Fibroblast of skin of left quadriceps (primary cell): ENCODE measurements around the gene NT5DC4.
"Not testable (repeated sequence)": the region's sequence is repeated elsewhere in the genome, so short reads cannot be mapped to it uniquely, and the experiment has no call there.

Source experiments
- DNase-seq, 2 experiments: peaks; one replicate each; pipeline ENCODE4 v3.0.0-alpha.2; 2013; ENCODE audit warnings: low read depth in 2 of 2

Gene NT5DC4

DNA sequence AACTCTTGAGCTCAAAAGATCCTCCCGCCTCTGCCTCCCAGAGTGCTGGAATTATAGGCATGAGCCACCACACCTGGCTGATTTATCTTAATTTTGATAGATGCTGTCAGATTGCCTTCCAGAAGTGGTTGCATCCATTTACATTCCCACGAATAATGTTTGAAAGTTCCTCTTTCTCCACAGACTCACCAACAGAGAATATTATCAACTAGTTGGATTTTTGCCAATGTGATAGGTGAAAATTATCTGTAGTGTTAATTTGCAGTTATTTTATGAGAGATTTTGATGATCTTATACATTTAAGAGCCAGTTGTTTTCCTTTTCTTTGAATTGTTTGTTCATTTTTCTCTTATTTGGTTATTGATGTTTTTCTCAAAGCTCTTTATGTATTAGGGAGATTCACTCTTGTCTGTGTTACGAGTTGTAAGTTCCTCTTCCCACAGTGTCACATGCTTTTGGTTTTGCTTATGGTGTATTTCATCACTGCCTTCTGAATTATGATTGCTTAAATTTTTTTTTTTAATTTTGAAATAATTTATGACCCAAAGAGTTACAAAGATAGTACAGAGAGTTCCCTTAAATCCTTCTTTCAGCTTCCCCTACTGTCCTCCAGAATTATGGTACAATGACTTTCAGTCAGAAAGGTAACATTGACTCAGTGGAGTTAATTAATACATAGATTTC, 20.7 kb upstream of the NT5DC4 start:
- DNase-seq, result no peak

DNA sequence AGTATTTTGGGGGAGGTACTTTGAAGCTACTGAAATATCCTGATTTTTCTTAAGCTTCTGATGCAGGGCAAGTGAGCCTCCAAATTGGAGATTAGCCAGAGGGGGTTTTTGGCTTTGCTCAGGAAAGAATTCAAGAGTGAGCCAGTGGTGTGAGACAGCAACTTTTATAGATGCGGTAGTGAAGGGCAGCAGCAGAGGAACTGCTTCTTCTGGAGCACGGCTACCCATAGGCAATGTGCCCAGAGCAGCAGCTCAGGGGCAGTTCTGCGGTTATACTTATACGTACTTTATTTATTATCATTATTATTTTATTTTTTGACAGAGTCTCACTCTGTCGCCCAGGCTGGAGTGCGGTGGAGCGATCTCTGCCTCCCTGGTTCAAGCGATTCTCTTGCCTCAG, 19.8 kb upstream of the NT5DC4 start:
- no peak for DNase-seq

DNA sequence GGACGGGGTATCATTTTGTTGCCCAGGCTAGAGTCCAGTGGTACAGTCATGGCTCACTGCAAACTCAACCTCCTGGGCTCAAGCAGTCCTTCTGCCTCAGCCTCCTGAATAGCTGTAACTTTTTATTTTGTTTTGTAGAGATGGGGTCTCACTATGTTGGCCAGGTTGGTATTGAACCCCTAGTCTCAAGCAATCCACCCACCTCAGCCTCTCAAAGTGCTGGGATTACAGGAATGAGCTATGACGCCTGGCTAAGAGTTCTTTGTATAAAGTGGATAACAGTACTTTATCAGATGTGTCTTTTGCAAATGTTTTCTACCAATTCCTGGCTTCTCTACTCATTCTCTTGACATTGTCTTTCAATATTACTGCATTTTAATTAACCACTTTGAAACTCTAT, 17.1 kb upstream of the NT5DC4 start:
- DNase-seq, result no peak

DNA sequence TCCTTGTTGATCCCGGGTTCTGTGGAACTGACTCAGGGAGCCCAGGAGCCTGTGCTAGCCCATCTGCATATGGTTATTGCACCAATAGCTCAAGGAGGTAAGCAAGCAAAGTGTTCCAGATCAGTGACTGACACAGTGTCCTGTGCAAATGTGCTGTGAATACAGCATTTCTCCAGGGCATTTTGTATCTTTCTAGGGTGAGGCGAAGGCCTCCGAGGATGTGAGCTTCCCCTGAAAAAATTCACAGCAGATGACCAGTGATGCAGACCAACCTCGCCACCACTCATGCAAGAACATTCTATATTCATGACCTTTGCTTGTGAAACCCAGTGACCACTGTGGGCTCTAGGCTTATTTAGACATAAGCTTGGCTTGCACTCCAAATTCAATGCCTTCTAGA, 15.2 kb upstream of the NT5DC4 start:
- no peak for DNase-seq

DNA sequence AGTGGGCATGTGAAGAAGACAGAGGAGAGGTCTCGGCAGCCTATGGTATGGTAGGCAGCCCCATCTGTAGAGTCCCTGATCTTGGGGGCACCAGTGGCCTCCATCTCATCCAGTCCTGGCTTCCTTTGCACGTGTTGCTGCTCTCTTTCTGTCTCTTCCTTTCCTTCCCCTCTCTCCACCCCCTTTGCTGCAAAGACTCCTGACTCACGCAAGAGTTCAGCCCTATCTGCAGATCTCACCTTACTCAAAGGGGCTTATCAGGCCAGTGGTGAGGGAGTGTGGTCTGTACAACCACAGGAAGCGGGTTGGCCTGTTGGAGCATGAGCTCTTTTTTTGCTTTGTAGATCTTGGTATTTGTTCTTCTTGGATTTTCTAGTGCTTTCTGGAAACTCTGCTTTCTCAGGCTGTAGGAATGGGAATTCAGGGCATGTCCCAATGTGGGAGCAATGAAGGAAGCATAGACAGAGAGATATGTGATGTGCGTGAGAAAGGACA, 14.6 kb upstream of the NT5DC4 start:
- no peak for DNase-seq

DNA sequence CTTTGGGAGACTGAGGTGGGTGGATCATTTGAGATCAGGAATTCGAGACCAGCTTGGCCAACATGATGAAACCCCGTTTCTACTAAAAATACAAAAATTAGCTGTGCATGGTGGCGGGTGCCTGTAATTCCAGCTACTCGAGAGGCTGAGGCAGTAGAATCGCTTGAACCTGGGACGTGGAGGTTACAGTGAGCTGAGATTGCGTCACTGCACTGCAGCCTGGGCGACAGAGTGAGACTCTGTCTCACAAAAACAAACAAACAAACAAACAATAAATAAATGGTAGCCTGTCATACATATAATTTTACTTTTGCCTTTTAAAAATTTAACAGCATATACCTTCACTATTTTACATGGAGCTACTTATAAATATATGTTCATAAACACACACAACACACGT, 13.9 kb upstream of the NT5DC4 start:
- not testable (repeated sequence) for DNase-seq

DNA sequence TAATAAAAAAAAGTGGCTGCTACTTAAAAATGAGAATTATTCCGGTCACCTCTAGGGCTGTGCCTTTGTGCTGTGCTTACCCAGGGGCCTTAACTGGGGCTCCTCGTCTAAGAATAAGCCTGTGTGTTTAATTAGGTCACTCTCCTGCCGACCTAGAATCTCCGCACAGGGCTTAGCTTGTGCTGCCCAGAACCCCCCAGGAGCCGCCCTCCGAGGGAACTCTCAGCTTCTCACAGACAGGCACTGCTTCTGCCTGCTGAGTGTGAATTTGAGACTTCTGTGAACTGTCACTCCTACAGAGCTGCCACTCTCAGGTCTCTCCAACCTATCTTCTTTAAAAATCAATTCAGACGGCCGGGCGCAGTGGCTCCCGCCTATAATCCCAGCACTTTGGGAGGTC, 11.9 kb upstream of the NT5DC4 start:
- no peak for DNase-seq

DNA sequence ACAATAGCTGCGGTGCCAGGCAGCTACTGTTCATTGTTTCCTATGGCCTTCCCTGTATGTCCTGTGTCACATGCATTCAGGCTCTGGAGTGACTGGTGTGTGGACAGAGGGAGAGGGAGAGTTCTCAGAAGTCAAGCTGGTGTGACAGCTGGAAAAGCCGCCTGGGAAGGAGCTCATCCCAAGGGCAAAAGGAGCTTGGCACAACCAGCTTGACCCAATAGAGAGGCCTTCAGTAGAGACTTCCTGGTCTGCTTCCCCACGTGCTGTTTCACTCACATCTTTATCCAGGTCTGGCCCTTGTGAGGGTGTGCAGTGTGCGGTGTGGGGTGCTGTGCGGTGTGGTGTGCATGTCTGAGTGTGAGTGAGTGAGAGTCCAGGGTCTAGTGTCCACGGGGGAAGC, 11.1 kb upstream of the NT5DC4 start:
- DNase-seq, result no peak

DNA sequence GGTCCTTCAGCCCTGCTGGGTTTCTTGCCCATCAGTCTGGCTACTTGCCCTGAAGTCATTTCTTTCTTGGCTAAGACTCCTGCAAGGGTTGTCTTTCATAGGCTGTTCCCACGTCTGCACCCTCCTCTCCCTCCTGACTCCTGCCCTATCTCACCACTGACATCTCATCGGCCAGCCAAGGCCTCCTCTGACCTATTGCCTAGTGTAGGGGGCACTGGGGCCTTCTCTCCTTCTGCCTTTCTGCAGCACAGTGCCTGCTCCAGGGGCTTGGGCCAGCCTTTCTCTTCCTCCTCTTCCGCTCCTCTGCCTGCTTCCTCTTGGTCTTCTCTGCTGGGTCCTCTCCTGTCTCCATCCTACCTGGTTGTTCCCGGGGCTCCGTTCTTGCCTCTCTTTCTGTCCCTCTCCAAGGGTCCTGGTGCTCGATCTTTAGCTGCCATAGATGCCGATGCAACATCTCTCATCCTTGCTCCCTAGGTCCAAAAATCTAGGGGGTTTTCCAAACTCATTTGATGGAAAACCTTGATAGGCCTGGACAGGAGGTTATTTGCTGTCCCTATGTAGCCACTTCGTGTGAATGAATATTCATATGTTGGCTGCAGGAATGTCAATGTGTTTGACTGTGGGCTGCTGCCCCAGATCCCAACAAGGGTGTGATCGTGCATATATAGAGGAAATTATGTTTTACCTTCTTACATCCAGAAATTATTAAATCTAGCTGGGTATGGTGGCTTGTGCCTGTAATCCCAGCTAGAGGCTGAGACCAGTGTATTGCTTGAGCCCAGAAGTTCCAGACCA, 9.7 kb upstream of the NT5DC4 start:
- DNase-seq, result no peak

DNA sequence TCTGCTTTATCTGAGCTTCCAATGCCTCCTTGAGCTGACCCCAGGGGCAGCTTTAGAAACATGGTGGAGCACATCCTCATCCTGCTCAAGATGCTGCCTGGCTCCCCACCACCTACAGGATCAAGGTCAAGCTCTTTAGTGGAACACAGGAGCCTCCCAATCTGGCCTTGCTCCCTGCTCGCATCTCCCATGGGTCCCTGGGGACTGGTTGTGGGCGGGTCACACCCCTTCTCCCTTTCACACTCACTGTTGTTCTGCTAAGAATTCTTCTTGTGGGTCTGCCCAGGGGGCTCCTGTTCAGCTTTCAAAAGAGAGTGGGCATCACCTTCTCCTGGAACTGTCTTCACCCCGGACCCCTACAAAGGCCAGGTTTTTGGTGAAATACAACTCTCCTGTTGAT, 8.4 kb upstream of the NT5DC4 start:
- DNase-seq, result no peak

DNA sequence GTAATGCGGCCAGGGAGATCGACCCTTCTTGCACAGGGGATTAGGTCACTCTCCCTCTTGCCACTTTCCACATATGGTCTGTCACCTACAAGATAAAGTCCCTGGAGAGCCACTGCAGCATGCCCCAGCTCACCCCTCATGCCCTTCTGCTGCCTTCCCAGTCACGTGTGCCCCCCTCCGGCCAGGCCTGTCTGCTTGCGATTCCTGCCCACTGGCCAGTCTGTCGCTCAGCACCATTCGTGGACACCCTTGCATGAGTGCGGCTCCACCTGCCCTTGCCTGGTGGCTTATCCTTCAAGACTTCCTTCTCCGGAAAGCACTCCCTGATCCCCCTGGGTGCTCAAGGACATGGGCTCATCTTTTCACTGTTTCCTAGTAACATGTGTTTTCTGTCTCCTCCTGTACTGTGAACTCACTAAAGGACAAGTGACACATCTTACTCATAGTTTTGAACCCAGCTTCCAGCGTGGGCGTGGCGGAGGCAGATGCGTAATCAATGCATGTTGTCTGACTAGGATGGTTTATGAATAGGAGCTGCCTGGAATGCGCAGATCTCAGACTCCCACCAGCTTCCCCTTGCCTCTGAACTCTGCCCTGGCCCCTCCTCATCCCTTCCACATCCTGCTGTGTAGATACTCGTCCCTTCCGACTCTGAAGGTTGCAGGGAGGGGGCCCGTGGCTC, 7.8 kb upstream of the NT5DC4 start:
- no peak for DNase-seq

DNA sequence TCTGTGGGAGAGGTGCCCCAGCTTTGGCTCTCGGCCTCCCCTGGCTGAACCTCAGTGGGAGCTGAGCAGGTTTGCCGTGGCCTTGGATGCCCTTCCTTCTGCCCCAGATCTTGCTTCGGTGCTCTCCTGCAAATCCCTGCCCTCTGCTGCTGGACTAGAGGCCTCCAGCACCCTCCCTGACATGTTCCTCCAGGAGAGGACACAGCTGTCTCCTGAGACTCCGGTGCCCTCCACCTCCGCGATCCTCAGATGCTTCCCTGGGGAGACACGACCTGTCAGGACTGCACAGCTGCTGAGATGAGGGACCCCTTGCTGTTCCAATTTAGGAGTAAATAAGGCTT, 7.3 kb upstream of the NT5DC4 start:
- DNase-seq, result no peak

DNA sequence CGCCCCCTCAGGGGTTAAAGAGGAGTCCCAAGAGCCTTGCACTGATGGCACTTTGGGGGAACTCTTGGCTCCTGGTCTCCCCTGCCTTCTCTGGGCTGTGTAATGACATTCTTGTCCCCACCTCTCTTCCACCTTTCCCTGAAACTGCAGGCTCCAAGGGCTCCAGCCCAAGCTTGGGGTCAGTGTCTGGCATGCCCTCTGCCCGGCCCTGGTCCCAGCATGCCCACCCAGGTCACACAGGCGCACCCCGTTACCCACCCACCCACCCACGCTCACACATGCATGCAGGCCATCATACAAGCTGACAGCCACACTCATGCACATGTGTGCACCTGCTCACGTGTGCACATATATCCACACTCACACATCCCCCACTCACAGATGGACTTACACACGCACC, 6.9 kb upstream of the NT5DC4 start:
- no peak for DNase-seq

DNA sequence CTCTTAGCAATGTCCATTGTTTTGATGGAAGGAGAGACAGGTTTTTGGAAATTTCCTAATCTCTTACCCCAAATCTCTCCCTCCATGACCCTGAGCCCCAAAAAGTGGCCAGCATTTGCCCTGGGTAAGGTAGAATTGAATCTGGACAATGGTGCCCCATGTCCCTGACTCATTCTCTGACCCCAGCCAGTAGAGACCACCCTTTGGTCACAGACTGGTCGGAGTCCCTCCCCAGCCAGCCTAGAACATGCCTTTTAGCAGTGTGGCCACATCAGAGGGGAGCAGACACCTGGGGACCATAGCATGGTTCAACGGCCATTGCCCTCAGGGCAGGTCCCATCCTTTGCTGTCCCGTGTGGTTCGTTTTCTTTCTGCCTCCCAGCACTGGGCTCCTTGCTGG, 6.5 kb upstream of the NT5DC4 start:
- DNase-seq, result no peak

DNA sequence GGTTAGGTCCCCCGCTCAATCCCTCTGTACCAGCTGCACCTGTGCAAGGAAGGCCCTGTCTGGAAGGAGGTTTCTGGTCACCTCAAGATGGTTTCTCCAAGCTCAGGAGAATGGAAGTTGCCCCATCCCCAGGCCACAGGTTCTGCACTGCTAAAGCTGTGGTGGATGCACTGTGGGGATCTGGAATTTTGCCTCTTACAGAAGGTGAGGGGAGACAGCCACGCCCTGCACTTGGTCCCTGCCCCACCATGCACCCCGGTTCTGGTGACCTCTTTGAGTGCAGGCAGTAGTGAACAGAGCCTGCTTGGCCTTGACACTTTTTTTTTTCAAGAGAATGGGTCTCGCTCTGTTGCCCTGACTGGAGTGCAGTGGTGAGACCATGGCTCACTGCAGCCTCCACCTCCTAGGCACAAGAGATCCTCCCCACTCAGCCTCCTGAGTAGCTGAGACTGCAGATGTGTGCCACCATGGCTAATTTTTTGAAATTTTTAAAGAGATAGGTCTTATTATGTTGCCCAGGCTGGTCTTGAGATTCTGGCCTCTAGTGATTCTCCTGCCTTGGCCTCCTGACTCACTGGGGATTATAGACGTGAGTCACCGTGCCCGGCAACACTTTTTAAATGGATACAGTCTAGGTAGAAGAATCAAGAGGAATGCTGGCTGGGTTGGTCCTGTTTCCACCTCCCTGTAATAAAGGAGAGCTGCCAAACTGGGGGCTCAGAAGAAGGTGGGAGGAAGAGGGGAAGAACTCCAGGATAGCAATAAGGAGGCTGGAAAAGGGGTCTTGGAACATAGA, 5.8 kb upstream of the NT5DC4 start:
- DNase-seq, result no peak

DNA sequence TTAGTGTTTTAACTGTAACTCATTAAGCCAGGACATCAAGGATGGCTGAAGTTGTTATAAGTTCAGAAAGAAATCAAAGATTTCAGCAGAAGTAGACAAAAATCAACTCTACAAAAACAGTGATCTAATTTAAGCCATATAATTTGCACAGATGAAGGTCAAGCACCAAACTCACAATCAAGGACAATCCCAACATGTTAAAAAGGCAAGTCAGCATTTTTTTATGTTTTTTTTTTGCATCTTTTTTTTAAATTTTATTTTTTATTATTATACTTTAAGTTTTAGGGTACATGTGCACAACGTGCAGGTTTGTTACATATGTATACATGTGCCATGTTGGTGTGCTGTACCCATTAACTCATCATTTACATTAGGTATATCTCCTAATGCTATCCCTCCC, 4.7 kb upstream of the NT5DC4 start:
- not testable (repeated sequence) for DNase-seq

DNA sequence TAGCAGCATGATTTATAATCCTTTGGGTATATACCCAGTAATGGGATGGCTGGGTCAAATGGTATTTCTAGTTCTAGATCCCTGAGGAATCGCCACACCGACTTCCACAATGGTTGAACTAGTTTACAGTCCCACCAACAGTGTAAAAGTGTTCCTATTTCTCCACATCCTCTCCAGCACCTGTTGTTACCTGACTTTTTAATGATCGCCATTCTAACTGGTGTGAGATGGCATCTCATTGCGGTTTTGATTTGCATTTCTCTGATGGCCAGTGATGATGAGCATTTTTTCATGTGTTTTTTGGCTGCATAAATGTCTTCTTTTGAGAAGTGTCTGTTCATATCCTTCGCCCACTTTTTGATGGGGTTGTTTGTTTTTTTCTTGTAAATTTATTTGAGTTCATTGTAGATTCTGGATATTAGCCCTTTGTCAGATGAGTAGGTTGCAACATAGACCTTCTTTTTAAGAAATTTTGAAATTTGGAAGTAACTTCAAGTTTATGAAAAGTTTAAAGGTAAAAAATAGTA, 3.9 kb upstream of the NT5DC4 start:
- not testable (repeated sequence) for DNase-seq

DNA sequence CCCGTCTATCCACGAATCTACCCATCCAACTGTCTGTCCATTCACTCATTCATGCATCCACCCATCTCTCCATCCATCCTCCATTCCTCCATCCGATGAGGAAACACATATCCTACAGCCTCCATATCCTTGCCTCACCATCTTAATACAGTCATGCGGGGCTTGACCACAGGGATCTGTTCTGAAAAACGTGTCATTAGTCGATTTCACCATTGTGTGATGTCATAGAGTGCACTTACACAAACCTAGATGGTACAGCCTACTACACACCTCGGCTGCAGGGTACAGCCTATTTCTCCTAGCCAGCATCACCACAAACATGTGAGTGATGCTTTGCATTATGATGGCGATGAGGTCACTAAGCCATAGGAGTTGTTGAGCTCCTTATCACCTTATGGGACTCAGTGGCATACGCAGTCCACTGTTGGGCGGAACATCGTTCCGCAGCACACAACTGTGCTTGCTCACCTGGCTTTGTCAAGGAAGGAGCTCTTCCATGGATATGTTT, 1.9 kb upstream of the NT5DC4 start:
- DNase-seq, result no peak

DNA sequence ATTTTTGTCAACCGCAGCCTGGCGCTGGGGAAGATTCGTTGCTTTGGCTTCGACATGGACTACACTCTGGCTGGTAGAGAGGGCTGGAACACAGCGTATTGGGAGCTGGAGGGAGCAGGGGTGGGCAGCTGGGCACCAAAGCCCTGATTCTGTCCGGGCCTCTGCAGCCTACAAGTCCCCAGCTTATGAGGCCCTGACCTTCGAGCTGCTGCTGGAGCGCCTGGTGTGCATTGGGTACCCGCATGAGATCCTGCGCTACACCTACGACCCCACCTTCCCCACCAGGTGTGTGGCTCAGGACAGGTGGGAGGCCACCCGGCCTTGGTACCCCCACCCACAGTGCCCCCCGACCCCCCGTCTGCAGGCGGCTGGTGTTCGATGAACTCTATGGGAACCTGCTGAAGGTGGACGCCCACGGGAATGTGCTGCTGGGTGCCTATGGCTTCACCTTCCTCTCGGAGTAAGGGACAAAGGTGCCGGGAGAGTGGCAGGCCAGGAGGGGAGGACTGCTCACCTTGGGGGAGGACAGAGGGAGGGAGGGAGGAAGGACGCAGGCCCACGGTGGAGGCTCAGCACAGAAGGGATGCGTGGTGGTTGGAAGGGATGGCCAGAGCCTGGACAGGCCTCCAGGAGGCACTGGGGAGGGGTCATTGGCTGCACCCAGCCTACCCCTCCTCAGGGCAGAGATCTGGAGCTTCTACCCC, 1.2 kb downstream of the NT5DC4 start:
- no peak for DNase-seq

DNA sequence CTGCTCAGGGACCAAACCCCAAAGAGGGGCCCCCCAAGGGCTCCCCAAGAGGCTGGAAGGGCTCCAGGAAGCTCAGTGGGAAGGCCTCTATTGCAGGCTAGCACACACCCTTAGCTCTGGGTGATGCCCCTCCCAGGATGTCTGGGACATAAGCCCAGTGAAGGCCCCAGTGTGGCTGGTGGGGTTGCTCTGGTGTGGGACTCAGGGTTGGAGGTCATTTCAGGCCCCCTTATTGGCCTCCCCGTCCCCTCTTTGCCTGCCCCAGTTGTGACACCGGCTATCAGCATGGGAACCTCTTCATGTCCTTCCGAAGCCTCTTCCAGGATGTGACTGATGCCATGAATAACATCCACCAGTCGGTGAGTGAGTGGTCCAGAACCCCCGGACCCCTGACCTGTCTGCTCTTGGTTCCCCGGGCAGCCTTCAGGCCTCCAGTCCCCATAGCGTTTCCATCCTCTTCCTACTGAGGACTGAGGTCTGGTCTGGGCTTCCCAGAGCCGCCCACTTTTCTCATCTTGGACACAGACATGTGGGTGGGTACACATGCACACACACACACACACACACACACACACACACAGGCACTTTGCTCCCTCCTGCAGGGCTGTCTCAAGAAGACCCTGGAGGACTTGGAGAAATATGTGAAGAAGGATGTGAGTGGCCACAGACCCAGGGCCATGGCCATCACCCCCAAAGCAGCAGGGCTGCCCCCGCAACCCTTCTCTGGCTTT, 2.2 kb downstream of the NT5DC4 start:
- no peak for DNase-seq
